HG02840 (cell line): ENCODE data around the gene CTU2.

Experiments used
- ATAC-seq: cut with Tn5 transposase; IDR thresholded peaks from one replicate; pipeline ENCODE4 v1.9.1; 2021; ENCODE audit warnings: mild to moderate bottlenecking, moderate library complexity, moderate number of reproducible peaks; ENCODE audit not compliant: unreplicated experiment, low FRiP score

The CTU2 gene

GRCh38 chr16:88712362-88712979 lies 6.2 kb downstream of the CTU2 start:
- ATAC-seq = no peak

- ATAC-seq = no peak
Measured at GRCh38 chr16:88713054-88713453, 6.8 kb downstream of the CTU2 start.

GRCh38 chr16:88713568-88714419 lies 7.5 kb downstream of the CTU2 start:
- ATAC-seq = no peak

GRCh38 chr16:88714420-88715302 lies 8.4 kb downstream of the CTU2 start:
- ATAC-seq = no peak

GRCh38 chr16:88715312-88716190 lies 9.2 kb downstream of the CTU2 start:
- ATAC-seq = no peak

GRCh38 chr16:88716201-88716600 lies 9.9 kb downstream of the CTU2 start:
- no peak for ATAC-seq

GRCh38 chr16:88716601-88717001 lies 10.3 kb downstream of the CTU2 start:
- no peak for ATAC-seq

- no peak for ATAC-seq
Measured at GRCh38 chr16:88718178-88718577, 11.9 kb downstream of the CTU2 start.

GRCh38 chr16:88719267-88719932 lies 13.1 kb downstream of the CTU2 start:
- ATAC-seq = no peak

- ATAC-seq = no peak
Measured at GRCh38 chr16:88719933-88720296, 13.6 kb downstream of the CTU2 start.

GRCh38 chr16:88720396-88720970 lies 14.2 kb downstream of the CTU2 start:
- ATAC-seq = no peak

- no peak for ATAC-seq
Measured at GRCh38 chr16:88721236-88721635, 14.9 kb downstream of the CTU2 start.

GRCh38 chr16:88721815-88722755 lies 15.8 kb downstream of the CTU2 start:
- ATAC-seq = no peak

GRCh38 chr16:88722784-88723506 lies 16.6 kb downstream of the CTU2 start:
- no peak for ATAC-seq

GRCh38 chr16:88723507-88723887 lies 17.2 kb downstream of the CTU2 start:
- no peak for ATAC-seq

- ATAC-seq = no peak
Measured at GRCh38 chr16:88723911-88724310, 17.6 kb downstream of the CTU2 start.

- ATAC-seq = no peak
Measured at GRCh38 chr16:88724855-88725555, 18.7 kb downstream of the CTU2 start.
